Tibial nerve (tissue), 4 donors: ENCODE measurements around the gene C3orf22. TPM values are rescaled to one million over a fixed set of nuclear protein-coding genes. Genes with fewer than 3 reads are reported as not detected.

ENCODE experiments used
- DNase-seq, 2 donors: peaks; one replicate each; pipeline ENCODE4 v3.0.0-alpha.2; 2019; ENCODE audit warnings: low spot score in 2 of 2
- H3K27ac ChIP-seq, 4 donors: fragments of 200-600 bp; sonication (generic) in 3 of 4; one replicate each; pipeline ENCODE4 v1.5.1; 2017 to 2019; ENCODE audit warnings: mild to moderate bottlenecking in 1 of 4
- H3K27me3 ChIP-seq, 2 donors: fragments of 200-600 bp; sonication (generic) in 1 of 2; one replicate each; pipeline versions ENCODE4 v1.5.1 to v1.6.0; 2017 to 2019
- H3K36me3 ChIP-seq, 3 donors: fragments of 200-600 bp; sonication (generic); one replicate each; pipeline ENCODE4 v1.5.1; 2018 to 2019
- H3K4me1 ChIP-seq, 4 donors: fragments of 200-600 bp; sonication (generic) in 3 of 4; one replicate each; pipeline ENCODE4 v1.5.1; 2017 to 2019
- H3K4me3 ChIP-seq, 4 donors: fragments of 200-600 bp; sonication (generic) in 3 of 4; one replicate each; pipeline ENCODE4 v1.5.1; 2017 to 2019; ENCODE audit warnings: mild to moderate bottlenecking in 1 of 4, moderate library complexity in 1 of 4
- H3K9me3 ChIP-seq, 4 donors: fragments of 200-600 bp; sonication (generic) in 3 of 4; one replicate each; pipeline ENCODE4 v1.5.1; 2017 to 2019
- CTCF ChIP-seq, 5 experiments: fragments of 200-600 bp in 3 of 5; fragments of 450-650 bp in 2 of 5; sonication (generic) in 3 of 5; IDR thresholded peaks; one replicate each; pipeline ENCODE4 v1.5.1; 2016 to 2019; ENCODE audit warnings: antibody characterized with exemption in 5 of 5, mild to moderate bottlenecking in 3 of 5, moderate library complexity in 2 of 5
- EP300 ChIP-seq, 2 donors: sonication (generic); formaldehyde crosslinking; IDR thresholded peaks; one replicate each; pipeline ENCODE4 v1.6.1; 2017; ENCODE audit warnings: antibody characterized with exemption in 2 of 2, mild to moderate bottlenecking in 1 of 2
- POLR2A ChIP-seq, 2 donors: fragments of 450-650 bp; IDR thresholded peaks; one replicate each; pipeline ENCODE4 v1.6.1; 2017; ENCODE audit warnings: antibody characterized with exemption in 2 of 2, mild to moderate bottlenecking in 2 of 2, moderate library complexity in 2 of 2
- WGBS, 2 donors: methylation state at CpG; one replicate each; pipeline ENCODE4 v1.1.5; 2018; 5-methylcytosine and 5-hydroxymethylcytosine counted together
- total RNA-seq, 4 donors: library from RNA; depleted of rRNA; stranded (reverse); fragments of >200 nt; gene quantifications; one replicate each; pipeline ENCODE4 v1.1.0, GENCODE V29; 2016

The C3orf22 gene
- total RNA-seq, 4 donors from 2014 or later = not detected

- Histone ChIP-seq H3K27ac (no peak overlapping the region), H3K36me3 (no peaks in the 10 kb centered on the region), H3K4me1 (peaks cover 0 to 8% (median 0%) of the 10 kb centered on the region in 4 donors), H3K9me3 (peaks cover 0 to 5% (median 0%) of the 10 kb centered on the region in 4 donors), H3K4me3 (no peak overlapping the region), H3K27me3 (peaks cover 0 to 42% of the 10 kb centered on the region in 2 donors)
- WGBS, 2 donors = 39 to 40% methylated on average over 5 of the region's 5 CpGs
- DNase-seq = no peak
- no peak for TF ChIP-seq EP300 (IDR thresholded peaks at IDR 0.05)
- TF ChIP-seq CTCF (IDR thresholded peaks at IDR 0.05) = no peak
- TF ChIP-seq POLR2A (IDR thresholded peaks at IDR 0.05) = no peak
These were observed 19.8 kb downstream of the C3orf22 start for GRCh38 chr3:126538966-126539365.

DNA sequence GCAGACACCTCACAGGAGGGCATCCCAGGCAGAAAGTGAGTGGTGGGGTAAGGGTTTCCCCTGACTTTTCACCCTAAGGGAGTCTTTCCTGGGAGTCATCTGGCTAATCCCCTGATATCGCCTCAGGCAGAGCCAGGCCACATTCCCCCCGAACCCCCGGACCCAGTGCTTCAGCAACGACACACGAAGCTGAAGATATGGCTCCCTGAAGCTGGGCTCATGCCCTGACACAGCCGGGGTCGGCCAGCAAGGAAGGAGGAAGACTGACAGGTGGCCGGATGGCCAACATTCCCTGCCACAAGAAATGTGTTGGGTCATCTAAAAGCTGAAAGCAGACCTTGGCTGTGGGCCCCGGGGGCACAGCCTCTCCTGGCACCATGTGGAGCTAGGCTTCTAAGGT lies 20.4 kb downstream of the C3orf22 start:
- no peak overlapping the region for H3K4me3 ChIP-seq
- peaks cover 0 to 5% (median 0%) of the 10 kb centered on the region in 4 donors for H3K9me3 ChIP-seq
- no peak overlapping the region for H3K27ac ChIP-seq
- peaks cover 0 to 8% (median 0%) of the 10 kb centered on the region in 4 donors for H3K4me1 ChIP-seq
- TF ChIP-seq EP300 (IDR thresholded peaks at IDR 0.05) (no peak), CTCF (IDR thresholded peaks at IDR 0.05) (no peak), POLR2A (IDR thresholded peaks at IDR 0.05) (no peak)
- no peak for DNase-seq
- no peaks in the 10 kb centered on the region for H3K36me3 ChIP-seq
- peaks cover 0 to 36% of the 10 kb centered on the region in 2 donors for H3K27me3 ChIP-seq
- WGBS, 2 donors = 64 to 75% methylated on average over 5 to 8 of the region's 9 CpGs

- 63 to 68% methylated on average over 8 to 9 of the region's 10 CpGs for WGBS, 2 donors
- H3K27me3 ChIP-seq = peaks cover 0 to 34% of the 10 kb centered on the region in 2 donors
- H3K9me3 ChIP-seq = peaks cover 0 to 5% (median 0%) of the 10 kb centered on the region in 4 donors
- peaks cover 0 to 8% (median 0%) of the 10 kb centered on the region in 4 donors for H3K4me1 ChIP-seq
- H3K36me3 ChIP-seq = no peaks in the 10 kb centered on the region
- no peak for DNase-seq
- H3K4me3 ChIP-seq = no peak overlapping the region
- TF ChIP-seq EP300 (IDR thresholded peaks at IDR 0.05) = no peak
- H3K27ac ChIP-seq = no peak overlapping the region
These were observed 20.9 kb downstream of the C3orf22 start for GRCh38 chr3:126537730-126538281.

DNA sequence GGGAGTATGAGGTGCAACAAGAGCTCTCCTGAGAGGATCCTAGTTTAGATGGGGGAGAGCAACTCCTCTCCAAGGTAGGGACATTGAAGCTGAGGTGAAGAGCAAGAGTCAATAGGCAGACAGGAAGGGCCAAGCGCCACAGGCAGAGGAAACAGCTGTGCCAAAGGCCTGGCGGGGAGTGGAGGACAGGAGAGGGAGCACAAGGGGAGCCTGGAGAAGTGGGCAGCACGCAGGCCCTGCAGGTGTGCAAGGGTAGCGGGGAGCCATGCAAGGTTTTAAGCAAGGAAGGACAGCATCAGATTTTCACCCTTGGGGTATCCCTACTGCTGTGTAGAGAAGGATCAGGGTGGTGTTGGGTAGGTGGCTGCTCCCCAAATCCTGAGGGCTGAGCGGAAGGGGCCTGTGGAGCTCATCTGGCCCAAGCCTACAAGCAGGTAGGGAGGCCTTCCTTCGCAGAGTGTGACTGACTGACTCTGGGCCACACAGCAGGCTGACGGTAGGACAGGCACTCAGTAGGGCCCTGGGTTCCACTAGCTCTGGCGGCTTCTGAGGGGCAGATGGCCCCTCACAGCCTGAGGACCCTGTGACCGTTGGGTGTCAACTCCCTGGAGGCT lies 21.5 kb downstream of the C3orf22 start:
- DNase-seq = no peak
- WGBS, 2 donors = 77 to 85% methylated on average over 4 to 9 of the region's 9 CpGs
- H3K27me3 ChIP-seq = peaks cover 0 to 28% of the 10 kb centered on the region in 2 donors

GRCh38 chr3:126536126-126536525 lies 22.6 kb downstream of the C3orf22 start:
- 74 to 87% methylated on average over 3 of the region's 3 CpGs for WGBS, 2 donors
- no peak for TF ChIP-seq CTCF (IDR thresholded peaks at IDR 0.05)
- TF ChIP-seq POLR2A (IDR thresholded peaks at IDR 0.05) = no peak
- no peak for TF ChIP-seq EP300 (IDR thresholded peaks at IDR 0.05)
- no peak for DNase-seq
- no peaks in the 10 kb centered on the region for H3K9me3 ChIP-seq
- H3K36me3 ChIP-seq = no peaks in the 10 kb centered on the region
- H3K27ac ChIP-seq = no peak overlapping the region
- H3K4me3 ChIP-seq = no peak overlapping the region
- H3K27me3 ChIP-seq = peaks cover 0 to 19% of the 10 kb centered on the region in 2 donors
- H3K4me1 ChIP-seq = peaks cover 0 to 7% (median 0%) of the 10 kb centered on the region in 4 donors

More for the DNA sequence above, 21.5 kb downstream of the C3orf22 start:
- Histone ChIP-seq H3K36me3 (no peaks in the 10 kb centered on the region), H3K27ac (no peak overlapping the region), H3K9me3 (peaks cover 0 to 5% (median 0%) of the 10 kb centered on the region in 4 donors), H3K4me3 (no peak overlapping the region), H3K4me1 (peaks cover 0 to 8% (median 0%) of the 10 kb centered on the region in 4 donors)
- TF ChIP-seq POLR2A (IDR thresholded peaks at IDR 0.05) (no peak), EP300 (IDR thresholded peaks at IDR 0.05) (no peak), CTCF (IDR thresholded peaks at IDR 0.05) (no peak)
